NCI-H2081 (cell line): ENCODE data around the gene C16orf95.

Experiments used
- DNase-seq, 2 experiments: peaks; one replicate each; lab custom pipeline; 2025; lab: John Stamatoyannopoulos, UW

C16orf95 gene

GRCh38 chr16:87332150-87332549 is 15.0 kb upstream of the C16orf95 start:
- no peak for DNase-seq

- DNase-seq: no peak
These were observed 14.1 kb upstream of the C16orf95 start for GRCh38 chr16:87331241-87331801.

- DNase-seq: no peak
These were observed 13.5 kb upstream of the C16orf95 start for GRCh38 chr16:87330646-87331045.

GRCh38 chr16:87330257-87330624 is 13.0 kb upstream of the C16orf95 start:
- DNase-seq: no peak

- no peak for DNase-seq
These were observed 12.5 kb upstream of the C16orf95 start for GRCh38 chr16:87329436-87330256.

GRCh38 chr16:87328846-87329245 is 11.7 kb upstream of the C16orf95 start:
- DNase-seq: peak in 1 of 2 experiments; percentile 9

- DNase-seq: no peak
These were observed 10.8 kb upstream of the C16orf95 start for GRCh38 chr16:87327798-87328495.

- DNase-seq: peak in 1 of 2 experiments; percentile 6
These were observed 9.0 kb upstream of the C16orf95 start for GRCh38 chr16:87326151-87326571.

- no peak for DNase-seq
These were observed 8.2 kb upstream of the C16orf95 start for GRCh38 chr16:87325423-87325858.

GRCh38 chr16:87324411-87325275 is 7.5 kb upstream of the C16orf95 start:
- DNase-seq: peak in 1 of 2 experiments; percentile 8

- DNase-seq: no peak
These were observed 6.7 kb upstream of the C16orf95 start for GRCh38 chr16:87323727-87324410.

GRCh38 chr16:87322833-87323726 is 5.9 kb upstream of the C16orf95 start:
- no peak for DNase-seq

- DNase-seq: no peak
These were observed 5.2 kb upstream of the C16orf95 start for GRCh38 chr16:87322360-87322759.

GRCh38 chr16:87321336-87322107 is 4.3 kb upstream of the C16orf95 start:
- no peak for DNase-seq

- DNase-seq: no peak
These were observed 3.5 kb upstream of the C16orf95 start for GRCh38 chr16:87320510-87321227.

GRCh38 chr16:87319997-87320491 is 2.9 kb upstream of the C16orf95 start:
- DNase-seq: no peak

- no peak for DNase-seq
These were observed 1.8 kb upstream of the C16orf95 start for GRCh38 chr16:87319011-87319410.

GRCh38 chr16:87317750-87318644 is 805 bp upstream of the C16orf95 start:
- DNase-seq: peak; percentile 11 to 23
